Left colon (tissue), 2 donors: Measurements from ENCODE around the gene FAT2. TPM values are rescaled to one million over a fixed set of nuclear protein-coding genes. Genes with fewer than 3 reads are reported as not detected.

ENCODE experiments used
- ATAC-seq: fragments of 200-7000 bp; cut with Tn5 transposase; one replicate; pipeline ENCODE4 v1.9.1; 2020; ENCODE audit warnings: mild to moderate bottlenecking, moderate library complexity
- DNase-seq, 2 donors: peaks; one replicate each; pipeline ENCODE4 v3.0.0-alpha.2; 2020
- intact Hi-C, 2 donors: fragments of 100-400 bp; cut with DNase I in 1 of 2; cut with micrococcal nuclease in 1 of 2; formaldehyde crosslinking; loops; one replicate each; pipeline versions ENCODE4 v1.11.2 to v1.14.0; 2022; cut with DNase I, micrococcal nuclease
- long read RNA-seq: library from polyadenylated mRNA; unstranded; transcript quantifications from one replicate; pipeline ENCODE4 v2.0.0, GENCODE V29; 2021
- total RNA-seq, 2 donors: library from RNA; stranded (reverse); fragmentation: NEBNext Ultra II Directional; extraction: Animal tissue kit (Norgen Biotek cat#: 25700); gene quantifications; one replicate each; pipeline ENCODE4 v1.2.1, GENCODE V29; 2021
- donor health status: DM: no; HTN: no; CAD: no.
- donor health status: DM: yes; HTN: yes; CAD: no.

The FAT2 gene
- not detected for total RNA-seq
- long read RNA-seq, partial matches to known transcripts: 0 of 1 reads
- long read RNA-seq, other reads (novel, unspliced or antisense): 1 of 1 reads

GRCh38 chr5:151591144-151591819 is at the start of gene FAT2:
Gene FAT2, minus strand, starts transcription at chr5:151591331. Its CDS starts 22,400 bp downstream, at chr5:151568931.
- no peak for DNase-seq
- no peak for ATAC-seq
- intact Hi-C loops: no loop called here

- intact Hi-C loops: no loop called here
- ATAC-seq (no peak), DNase-seq (no peak)
Measured at GRCh38 chr5:151638619-151639018, 47.5 kb upstream of the FAT2 start.

- DNase-seq (no peak), ATAC-seq (no peak)
- intact Hi-C loops: no loop called here
Measured at GRCh38 chr5:151637676-151638075, 46.5 kb upstream of the FAT2 start.

GRCh38 chr5:151633892-151634291 is 42.8 kb upstream of the FAT2 start:
- intact Hi-C loops: no loop called here
- no peak for DNase-seq
- peak; percentile 55 for ATAC-seq

GRCh38 chr5:151632941-151633340 is 41.8 kb upstream of the FAT2 start:
- ATAC-seq: no peak
- DNase-seq: no peak
- intact Hi-C loops: no loop called here

- intact Hi-C loops: no loop called here
- ATAC-seq (no peak), DNase-seq (no peak)
Measured at GRCh38 chr5:151632524-151632923, 41.4 kb upstream of the FAT2 start.

- intact Hi-C loops: no loop called here
- ATAC-seq (no peak), DNase-seq (no peak)
Measured at GRCh38 chr5:151631941-151632340, 40.8 kb upstream of the FAT2 start.

GRCh38 chr5:151630088-151630487 is 39.0 kb upstream of the FAT2 start:
- intact Hi-C loops: no loop called here
- ATAC-seq (no peak), DNase-seq (no peak)

- ATAC-seq (no peak), DNase-seq (no peak)
- intact Hi-C loops: no loop called here
Measured at GRCh38 chr5:151628112-151628823, 37.1 kb upstream of the FAT2 start.

GRCh38 chr5:151627650-151628049 is 36.5 kb upstream of the FAT2 start:
- DNase-seq (no peak), ATAC-seq (no peak)
- intact Hi-C loops: no loop called here

- ATAC-seq (no peak), DNase-seq (no peak)
- intact Hi-C loops: no loop called here
Measured at GRCh38 chr5:151625285-151625684, 34.2 kb upstream of the FAT2 start.

GRCh38 chr5:151624476-151624875 is 33.3 kb upstream of the FAT2 start:
- no peak for DNase-seq

GRCh38 chr5:151622367-151623088 is 31.4 kb upstream of the FAT2 start:
- no peak for ATAC-seq
- intact Hi-C loops: no loop called here
- DNase-seq: no peak

More at GRCh38 chr5:151624476-151624875, 33.3 kb upstream of the FAT2 start:
- intact Hi-C loops: no loop called here
- ATAC-seq: no peak

- DNase-seq: no peak
- ATAC-seq: no peak
- intact Hi-C loops: no loop called here
Measured at GRCh38 chr5:151620461-151620840, 29.3 kb upstream of the FAT2 start.

- DNase-seq: no peak
- ATAC-seq: no peak
- intact Hi-C loops: no loop called here
Measured at GRCh38 chr5:151619812-151620460, 28.8 kb upstream of the FAT2 start.

GRCh38 chr5:151618907-151619306 is 27.8 kb upstream of the FAT2 start:
- ATAC-seq: no peak
- intact Hi-C loops: no loop called here
- DNase-seq: no peak

- intact Hi-C loops: no loop called here
- DNase-seq (no peak), ATAC-seq (no peak)
Measured at GRCh38 chr5:151617841-151618710, 26.9 kb upstream of the FAT2 start.

GRCh38 chr5:151617383-151617840 is 26.3 kb upstream of the FAT2 start:
- DNase-seq (no peak), ATAC-seq (no peak)
- intact Hi-C loops: no loop called here
